Stimulated activated CD8-positive, alpha-beta memory T cell treated with anti-CD3 and anti-CD28 coated beads, Interleukin-12 subunit alpha, Interleukin-12 subunit beta, amount 100 ng/mL, for 4 hours (primary cell): Measurements from ENCODE around the gene PDIA5.

Source experiments
- DNase-seq: peaks from one replicate; pipeline ENCODE4 v3.0.0-alpha.2; 2020; ENCODE audit warnings: low read depth

The PDIA5 gene

GRCh38 chr3:123042413-123042812 lies 24.4 kb upstream of the PDIA5 start:
- no peak for DNase-seq

GRCh38 chr3:123044981-123045763 lies 21.7 kb upstream of the PDIA5 start:
- no peak for DNase-seq

- DNase-seq = no peak
These were observed 20.4 kb upstream of the PDIA5 start for GRCh38 chr3:123046262-123047061.

- DNase-seq = no peak
These were observed 19.8 kb upstream of the PDIA5 start for GRCh38 chr3:123047062-123047319.

GRCh38 chr3:123048480-123049237 lies 18.2 kb upstream of the PDIA5 start:
- no peak for DNase-seq

GRCh38 chr3:123050666-123051065 lies 16.2 kb upstream of the PDIA5 start:
- DNase-seq = no peak

GRCh38 chr3:123053107-123053506 lies 13.7 kb upstream of the PDIA5 start:
- DNase-seq = no peak

- DNase-seq = no peak
These were observed 12.6 kb upstream of the PDIA5 start for GRCh38 chr3:123054109-123054778.

- DNase-seq = no peak
These were observed 11.9 kb upstream of the PDIA5 start for GRCh38 chr3:123054931-123055330.

GRCh38 chr3:123055352-123055751 lies 11.5 kb upstream of the PDIA5 start:
- no peak for DNase-seq

GRCh38 chr3:123058505-123058904 lies 8.3 kb upstream of the PDIA5 start:
- DNase-seq = no peak

GRCh38 chr3:123060054-123060453 lies 6.8 kb upstream of the PDIA5 start:
- no peak for DNase-seq

GRCh38 chr3:123061856-123062255 lies 5.0 kb upstream of the PDIA5 start:
- DNase-seq = no peak

- no peak for DNase-seq
These were observed 3.8 kb upstream of the PDIA5 start for GRCh38 chr3:123063034-123063433.

GRCh38 chr3:123064506-123064905 lies 2.3 kb upstream of the PDIA5 start:
- DNase-seq = no peak

GRCh38 chr3:123064914-123065313 lies 1.9 kb upstream of the PDIA5 start:
- no peak for DNase-seq

- DNase-seq = no peak
These were observed 278 bp upstream of the PDIA5 start for GRCh38 chr3:123066599-123066895.

GRCh38 chr3:123067689-123068600 lies 1.1 kb downstream of the PDIA5 start:
- DNase-seq = no peak

GRCh38 chr3:123068601-123069381 lies 2.0 kb downstream of the PDIA5 start:
- DNase-seq = no peak

GRCh38 chr3:123070510-123070909 lies 3.7 kb downstream of the PDIA5 start:
- DNase-seq = no peak

- no peak for DNase-seq
These were observed 4.3 kb downstream of the PDIA5 start for GRCh38 chr3:123071146-123071545.
